Measurements from ENCODE around the gene PRL. TPM values are rescaled to one million over a fixed set of nuclear protein-coding genes. Genes with fewer than 3 reads are reported as not detected.
A peak's percentile ranks its signal among the peaks of the same experiment; 100 is the strongest.

Gene PRL
- total RNA-seq = not detected
- long read RNA-seq = 0 reads

- TF ChIP-seq POLR2A (IDR thresholded peaks at IDR 0.05) (no peak), CTCF (IDR thresholded peaks at IDR 0.05) (no peak)
- Histone ChIP-seq H3K27me3 (no peaks in the 10 kb centered on the region), H3K27ac (no peak within 1 kb of the TSS), H3K36me3 (no peaks in the 10 kb centered on the region), H3K4me3 (no peak within 1 kb of the TSS), H3K4me1 (no peaks in the 10 kb centered on the region), H3K9me3 (no peaks in the 10 kb centered on the region)
- 73% methylated on average over 6 of the region's 6 CpGs for WGBS (ENCODE audit: insufficient coverage, low coverage, low lambda C conversion rate, missing lambda C conversion rate)
- ATAC-seq = no peak
- DNase-seq = no peak
- intact Hi-C loops (cut with DNase I) = no loop called here
Measured at GRCh38 chr6:22296936-22297335, at the start of gene PRL. TSS of gene PRL (minus strand) at chr6:22297036. CDS start at chr6:22296982, 54 bp downstream.

GRCh38 chr6:22343864-22344263 lies 47.0 kb upstream of the PRL start:
- intact Hi-C loops (cut with DNase I) = no loop called here
- no peak overlapping the region for H3K4me3 ChIP-seq
- no peak overlapping the region for H3K27ac ChIP-seq
- no peaks in the 10 kb centered on the region for H3K9me3 ChIP-seq
- ATAC-seq = no peak
- no peak for DNase-seq
- H3K36me3 ChIP-seq = no peaks in the 10 kb centered on the region
- no peaks in the 10 kb centered on the region for H3K4me1 ChIP-seq
- 70% methylated on average over 2 of the region's 2 CpGs for WGBS (ENCODE audit: insufficient coverage, low coverage, low lambda C conversion rate, missing lambda C conversion rate)
- H3K27me3 ChIP-seq = no peaks in the 10 kb centered on the region
- peak in 2 of 4 donors; percentile 20 to 22 for TF ChIP-seq CTCF (IDR thresholded peaks at IDR 0.05)
- TF ChIP-seq POLR2A (IDR thresholded peaks at IDR 0.05) = no peak

GRCh38 chr6:22334778-22335177 lies 37.9 kb upstream of the PRL start:
- DNase-seq (no peak), ATAC-seq (no peak)
- Histone ChIP-seq H3K4me3 (no peak overlapping the region), H3K4me1 (no peaks in the 10 kb centered on the region), H3K27ac (no peak overlapping the region), H3K9me3 (no peaks in the 10 kb centered on the region), H3K36me3 (no peaks in the 10 kb centered on the region), H3K27me3 (no peaks in the 10 kb centered on the region)
- TF ChIP-seq POLR2A (IDR thresholded peaks at IDR 0.05) (no peak), CTCF (IDR thresholded peaks at IDR 0.05) (no peak)
- intact Hi-C loops (cut with DNase I) = no loop called here
- 56% methylated on average over 2 of the region's 2 CpGs for whole genome bisulfite sequencing (ENCODE audit: insufficient coverage, low coverage, low lambda C conversion rate, missing lambda C conversion rate)

GRCh38 chr6:22333802-22334201 lies 37.0 kb upstream of the PRL start:
- Histone ChIP-seq H3K4me3 (no peak overlapping the region), H3K9me3 (no peaks in the 10 kb centered on the region), H3K27ac (no peak overlapping the region), H3K27me3 (no peaks in the 10 kb centered on the region), H3K4me1 (no peaks in the 10 kb centered on the region), H3K36me3 (no peaks in the 10 kb centered on the region)
- no peak for DNase-seq
- TF ChIP-seq POLR2A (IDR thresholded peaks at IDR 0.05) (no peak), CTCF (IDR thresholded peaks at IDR 0.05) (no peak)
- intact Hi-C loops (cut with DNase I) = no loop called here
- no peak for ATAC-seq

- H3K27me3 ChIP-seq = no peaks in the 10 kb centered on the region
- H3K27ac ChIP-seq = no peak overlapping the region
- no peak overlapping the region for H3K4me3 ChIP-seq
- DNase-seq (no peak), ATAC-seq (no peak)
- TF ChIP-seq CTCF (IDR thresholded peaks at IDR 0.05) (no peak), POLR2A (IDR thresholded peaks at IDR 0.05) (no peak)
- WGBS (ENCODE audit: insufficient coverage, low coverage, low lambda C conversion rate, missing lambda C conversion rate) = 62% methylated on average over 4 of the region's 4 CpGs
- no peaks in the 10 kb centered on the region for H3K4me1 ChIP-seq
- H3K9me3 ChIP-seq = no peaks in the 10 kb centered on the region
- no peaks in the 10 kb centered on the region for H3K36me3 ChIP-seq
- intact Hi-C loops (cut with DNase I) = no loop called here
Measured at GRCh38 chr6:22332711-22333110, 35.9 kb upstream of the PRL start.
